ENCODE measurements around the gene DLX5.

DLX5 gene

GRCh38 chr7:97004247-97005182 lies 20.1 kb downstream of the DLX5 start:
- DNase-seq: no peak

DNA sequence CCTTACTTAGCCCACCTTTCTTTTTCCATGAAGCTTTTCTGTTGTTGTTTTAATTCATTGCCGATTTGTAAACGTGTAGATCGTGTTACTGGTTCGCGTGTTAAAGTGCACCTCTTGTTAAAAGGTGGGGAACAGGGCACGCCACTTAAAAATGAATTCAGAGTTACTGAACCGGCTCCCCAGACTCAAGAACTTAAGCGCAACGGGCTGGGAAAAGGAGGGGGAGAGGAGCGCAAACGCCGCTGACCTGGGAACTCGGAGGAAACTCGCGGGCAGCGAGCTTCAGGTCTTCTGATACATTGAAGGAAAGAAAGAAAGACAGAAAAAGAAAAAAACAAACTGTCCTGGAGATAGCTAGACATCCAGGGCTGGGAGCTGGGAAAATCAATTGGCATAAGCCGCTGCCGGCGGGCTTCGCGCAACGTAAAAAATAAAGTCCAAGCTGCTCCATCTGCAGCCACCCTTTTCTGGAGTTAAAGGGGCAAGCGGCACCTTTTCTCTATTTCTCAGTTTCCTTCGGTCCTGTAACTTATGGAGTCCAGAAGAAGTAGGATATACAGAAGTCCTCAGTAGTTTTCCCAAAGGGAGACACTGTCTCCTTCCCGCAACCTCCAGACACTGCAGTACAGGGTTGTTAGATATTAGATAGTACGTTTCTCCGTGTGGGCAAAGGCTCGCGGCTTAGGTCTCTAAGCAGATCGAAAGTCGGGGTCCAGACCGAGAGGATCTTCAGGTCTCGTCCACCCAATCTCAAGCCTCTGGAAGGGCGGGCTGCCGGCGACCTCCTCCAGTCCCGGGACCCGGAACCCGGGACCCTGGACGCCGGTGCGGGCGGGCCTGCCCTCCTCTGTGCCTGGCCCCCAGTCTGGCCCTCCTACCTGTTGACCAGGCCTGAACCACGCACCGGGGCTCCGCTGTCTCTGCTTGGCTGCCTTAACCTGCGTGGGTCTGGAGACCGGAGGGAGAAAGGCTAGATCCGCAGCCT lies 21.1 kb downstream of the DLX5 start:
- peak; percentile 28 for DNase-seq

GRCh38 chr7:97002555-97003261 lies 21.9 kb downstream of the DLX5 start:
- peak; percentile 57 for DNase-seq

- no peak for DNase-seq
These were observed 22.7 kb downstream of the DLX5 start for GRCh38 chr7:97001656-97002554.

DNA sequence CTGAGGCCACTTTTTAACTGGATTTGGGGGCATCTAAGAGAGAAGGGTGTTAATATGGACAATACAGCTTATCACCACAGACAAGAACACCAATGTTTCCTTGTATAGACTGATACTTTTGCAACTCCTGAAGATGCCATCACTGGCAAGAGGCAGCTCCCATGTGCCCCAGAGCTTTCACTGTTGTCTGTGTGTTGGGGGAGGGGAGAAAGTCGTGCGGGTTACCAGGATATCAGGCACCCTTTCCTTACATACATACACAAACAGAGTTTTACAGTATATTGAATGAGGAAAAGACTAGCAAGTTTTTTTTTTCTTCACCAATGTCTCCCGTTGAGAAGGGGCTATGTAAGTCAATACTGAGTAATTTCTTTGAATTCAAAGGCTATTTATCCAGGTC lies 23.4 kb downstream of the DLX5 start:
- DNase-seq: no peak

- DNase-seq: no peak
These were observed 25.9 kb downstream of the DLX5 start for GRCh38 chr7:96998744-96999143.

DNA sequence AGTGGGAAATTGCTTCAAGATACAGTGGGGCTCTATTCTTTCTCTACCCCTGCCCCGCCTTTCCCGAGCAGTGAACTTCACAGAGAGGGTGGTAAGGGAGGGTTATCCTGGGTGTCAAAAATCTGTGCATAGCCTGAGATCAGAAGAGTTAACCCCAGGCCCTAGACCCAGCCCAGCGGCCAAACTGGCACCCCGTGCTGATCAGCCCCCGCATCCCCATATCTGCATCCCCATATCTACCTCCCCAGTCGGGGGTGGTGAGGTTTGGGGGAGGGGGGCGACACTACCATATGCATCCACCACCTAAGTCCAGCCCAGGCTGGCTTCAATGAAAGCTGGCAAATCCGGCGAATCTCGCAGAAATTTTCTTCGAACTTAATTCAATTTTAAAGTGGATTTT lies 26.3 kb downstream of the DLX5 start:
- DNase-seq: no peak

- no peak for DNase-seq
These were observed 27.1 kb downstream of the DLX5 start for GRCh38 chr7:96997512-96998032.

- DNase-seq: no peak
These were observed 27.6 kb downstream of the DLX5 start for GRCh38 chr7:96996958-96997511.

- DNase-seq: no peak
These were observed 28.3 kb downstream of the DLX5 start for GRCh38 chr7:96996111-96996957.

DNA sequence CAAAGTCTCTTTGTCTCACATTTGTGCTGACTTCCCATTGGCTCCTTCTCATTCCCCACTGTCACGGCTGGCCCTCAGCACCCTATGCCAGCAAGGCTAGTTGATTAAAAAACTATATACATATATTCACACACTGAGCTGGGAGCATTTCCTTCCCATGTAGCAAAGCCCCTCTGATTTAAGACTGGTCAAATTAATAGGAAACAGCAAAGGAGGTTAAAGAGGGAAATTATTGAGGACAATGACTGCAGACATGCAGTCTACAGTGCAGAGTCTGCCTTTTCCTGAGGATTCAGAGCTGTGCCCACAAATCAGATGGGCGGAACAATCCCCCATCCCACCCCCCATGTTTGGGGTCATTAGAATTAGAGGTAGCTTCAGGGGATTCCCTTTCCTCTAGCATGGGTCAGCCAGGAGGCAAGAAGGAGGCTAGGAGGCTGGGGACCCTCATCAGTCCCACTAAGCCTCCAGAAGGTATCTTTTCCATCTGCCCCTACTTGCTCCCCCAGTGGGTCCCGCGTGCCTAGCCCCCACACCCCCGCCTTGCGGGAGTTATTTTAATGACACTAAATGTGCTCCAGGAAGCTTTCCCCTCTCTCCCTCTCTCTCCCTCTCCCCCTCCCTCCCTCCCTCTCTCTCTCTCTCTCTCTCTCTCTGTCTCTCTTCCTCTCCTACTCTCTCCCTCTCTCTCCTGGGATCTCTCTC lies 29.1 kb downstream of the DLX5 start:
- no peak for DNase-seq

DNA sequence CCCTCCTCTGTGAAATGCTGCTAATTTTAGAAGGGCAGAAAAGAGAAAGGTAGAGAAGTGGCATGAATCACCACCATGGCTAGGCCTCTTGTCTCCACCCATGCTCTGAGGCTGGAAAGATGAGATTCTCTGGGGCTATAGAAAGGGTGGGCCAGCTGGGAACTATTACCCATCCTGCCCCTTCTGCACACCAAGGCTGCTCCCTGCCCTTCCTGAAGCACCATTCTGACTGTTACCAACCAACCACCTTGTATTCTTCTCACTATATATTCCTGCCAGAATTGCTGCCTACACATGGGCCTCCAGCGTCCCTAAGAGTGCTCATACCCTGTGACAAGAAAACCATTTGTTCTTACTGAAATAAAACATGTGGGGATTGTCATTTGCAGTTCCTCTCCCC lies 30.7 kb downstream of the DLX5 start:
- DNase-seq: no peak

DNA sequence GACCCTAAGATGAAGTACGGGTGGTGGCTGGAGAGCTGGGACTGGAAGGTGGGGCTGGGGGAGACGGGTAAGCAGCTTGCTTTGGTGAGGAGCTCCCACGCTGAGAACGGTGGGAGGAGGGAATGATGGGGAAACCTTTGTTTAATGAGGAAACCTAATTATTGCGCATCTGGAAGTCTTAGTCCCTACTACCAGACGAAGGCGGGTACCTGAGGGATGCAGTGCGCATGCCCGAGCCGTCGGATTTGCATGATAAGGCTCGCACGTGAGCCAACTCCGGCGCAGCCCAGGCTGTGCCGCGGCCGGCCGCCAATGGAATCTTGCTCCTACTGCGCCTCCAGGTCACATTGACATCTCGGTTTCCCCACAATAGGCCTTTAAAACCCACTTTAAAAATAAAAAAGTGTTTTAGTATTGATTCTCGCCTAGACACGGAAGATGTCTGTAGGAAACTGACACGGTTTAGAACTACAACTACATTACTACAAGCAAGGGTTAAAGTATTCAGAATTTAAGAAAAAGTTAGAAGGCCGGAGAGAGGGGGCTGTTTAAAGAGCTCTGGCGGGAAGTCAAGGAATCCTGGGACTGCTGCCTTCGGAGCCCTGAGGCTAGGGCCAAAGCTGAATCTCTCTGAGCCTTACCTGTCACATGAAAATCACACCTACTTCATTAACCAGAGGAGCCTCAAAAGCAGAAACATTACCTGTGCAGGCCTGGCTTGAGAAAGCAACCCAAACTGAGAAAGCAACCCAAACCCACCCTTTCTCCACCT lies 31.4 kb downstream of the DLX5 start:
- no peak for DNase-seq

DNA sequence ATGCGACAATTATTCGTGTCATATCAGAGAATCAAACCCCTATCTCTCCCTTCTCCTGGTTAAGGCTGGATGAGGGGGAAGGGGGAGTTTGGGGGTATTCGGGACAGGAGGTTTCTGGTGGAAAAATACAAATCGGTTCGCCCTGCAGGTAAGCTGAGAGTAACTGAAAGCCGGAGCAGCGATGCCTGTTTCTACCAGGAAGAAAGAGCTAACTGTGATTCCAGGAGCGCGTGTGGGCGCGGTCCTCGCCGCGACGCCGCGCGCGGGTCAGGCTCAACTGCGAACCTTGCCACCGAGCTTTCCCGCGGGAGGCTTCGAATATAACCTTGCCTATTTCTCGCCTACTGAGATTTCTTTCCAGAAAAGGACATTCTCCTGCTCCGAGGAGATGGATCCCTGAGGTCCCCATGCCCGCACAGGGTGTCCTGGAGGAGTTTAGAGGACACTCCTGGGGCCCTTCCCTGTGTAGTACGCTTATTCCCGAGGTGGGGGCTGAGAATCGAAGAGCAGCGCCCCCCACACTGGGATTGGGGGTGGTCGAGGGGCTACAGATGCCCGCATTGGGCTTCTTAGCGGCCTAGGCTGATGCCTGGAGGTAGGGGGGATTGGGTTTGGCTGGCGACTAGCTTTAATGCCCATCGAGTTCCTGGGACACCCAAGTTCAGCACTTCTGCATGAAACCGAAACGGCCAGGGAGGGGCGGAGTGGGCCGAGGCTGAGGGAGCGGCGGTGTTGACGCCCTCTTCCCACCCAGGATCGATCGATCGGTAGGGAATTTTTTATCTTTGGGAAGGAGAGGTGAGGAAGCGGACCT lies 32.2 kb downstream of the DLX5 start:
- DNase-seq: no peak

DNA sequence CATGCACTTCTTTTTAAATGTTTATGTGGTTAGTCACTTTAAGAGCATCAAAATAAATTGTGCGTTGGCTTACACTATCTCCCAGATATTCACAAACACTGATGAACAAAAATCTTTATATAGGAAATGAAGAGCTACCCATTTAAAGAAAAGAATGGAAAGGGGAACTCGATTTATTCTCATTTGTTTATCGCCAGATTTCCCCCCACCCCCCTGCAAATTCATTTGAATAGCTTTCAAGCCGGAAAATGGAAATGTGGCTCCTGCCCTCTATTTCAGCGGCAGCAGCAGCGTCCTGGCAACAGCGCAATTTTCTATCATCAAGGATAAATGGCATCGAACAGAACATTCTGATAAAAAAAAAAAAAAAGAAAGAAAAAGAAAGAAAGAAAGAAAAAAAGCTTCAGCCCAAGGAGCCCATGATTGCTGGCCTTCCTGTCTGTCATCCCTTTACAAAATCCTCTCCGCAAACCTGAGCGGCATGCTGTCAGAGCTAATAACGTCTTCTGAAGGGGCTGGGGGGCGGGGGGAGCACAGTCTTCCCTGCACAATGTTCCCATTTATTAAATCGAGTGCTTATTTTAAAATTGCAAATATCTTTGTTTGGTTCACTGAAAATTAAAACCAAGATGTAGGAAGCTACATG lies 33.0 kb downstream of the DLX5 start:
- DNase-seq: no peak

DNA sequence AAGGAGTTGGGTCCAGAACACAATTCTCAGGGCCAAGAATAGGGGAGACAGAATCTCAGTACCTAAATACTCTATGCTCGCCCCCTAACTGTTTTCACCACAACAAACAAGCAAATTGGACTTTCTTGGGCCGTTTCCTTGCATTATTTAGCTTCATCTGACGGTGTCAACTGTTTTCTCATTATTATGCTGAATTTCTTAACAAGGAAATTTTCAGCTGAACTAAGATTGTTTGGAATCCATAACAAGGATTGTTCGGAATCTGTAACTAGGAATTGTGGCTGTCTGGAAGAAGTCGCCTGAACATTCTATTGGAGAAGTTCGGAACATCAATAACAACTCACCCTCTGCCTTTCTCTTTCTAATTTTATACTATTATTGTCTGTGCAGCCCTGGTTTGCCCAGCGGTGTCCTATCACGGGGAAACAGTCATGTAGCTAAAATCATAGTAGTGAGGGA lies 34.7 kb downstream of the DLX5 start:
- DNase-seq: no peak

GRCh38 chr7:96989241-96989858 lies 35.3 kb downstream of the DLX5 start:
- DNase-seq: no peak

All from DMS153 (cell line).